B cell (primary cell): Measurements from ENCODE around the gene NRG2. TPM values are rescaled to one million over a fixed set of nuclear protein-coding genes. Genes with fewer than 3 reads are reported as not detected.

Experiments
- ATAC-seq: fragments of 200-7000 bp; cut with Tn5 transposase; one replicate; pipeline ENCODE4 v1.10.0; 2021; ENCODE audit warnings: low read depth, mild to moderate bottlenecking, moderate number of reproducible peaks, moderate library complexity
- CTCF ChIA-PET: fragments of 350-600 bp; sonication (Branson Sonifier 250); formaldehyde crosslinking; loops from one replicate; lab custom pipeline; 2021; ENCODE audit warnings: antibody characterized with exemption, inconsistent platforms; lab: Charles Lee
- POLR2A ChIA-PET: fragments of 350-600 bp; sonication (Branson Sonifier 250); formaldehyde crosslinking; loops from one replicate; lab custom pipeline; 2021; ENCODE audit warnings: antibody characterized with exemption; lab: Charles Lee
- DNase-seq: peaks from one replicate; pipeline ENCODE4 v3.0.0; 2013
- H2AFZ ChIP-seq: 2 replicates; pipeline ENCODE4 v1.6.1; 2012; ENCODE audit warnings: mild to moderate bottlenecking, low read depth, low read length; ENCODE audit not compliant: insufficient read depth, poor library complexity, severe bottlenecking
- H3K27ac ChIP-seq, 2 donors: 1 replicate in 1 of 2; 2 replicates in 1 of 2; pipeline ENCODE4 v1.5.1; 2012 to 2013; ENCODE audit warnings: low read length in 2 of 2, mild to moderate bottlenecking in 2 of 2, moderate library complexity in 1 of 2
- H3K27me3 ChIP-seq, 4 experiments: fragments of 200-600 bp in 1 of 4; sonication (generic) in 1 of 4; replicated peaks in 1 of 4; 1 replicate in 2 of 4; 2 replicates in 2 of 4; pipeline versions ENCODE4 v1.6.1 to v1.7.0; 2013 to 2016; ENCODE audit warnings: low read length in 3 of 4, mild to moderate bottlenecking in 2 of 4, mixed read lengths in 1 of 4, moderate library complexity in 1 of 4; ENCODE audit not compliant: insufficient read depth in 4 of 4, control insufficient read depth in 3 of 4; ENCODE audit errors: control extremely low read depth in 1 of 4
- H3K36me3 ChIP-seq, 2 experiments: replicated peaks in 1 of 2; 1 replicate in 1 of 2; 2 replicates in 1 of 2; pipeline versions ENCODE4 v1.6.1 to v1.7.1; 2013; ENCODE audit warnings: low read length in 1 of 2; ENCODE audit not compliant: insufficient read depth in 2 of 2, control insufficient read depth in 1 of 2; ENCODE audit errors: control extremely low read depth in 1 of 2, extremely low read depth in 1 of 2
- H3K4me1 ChIP-seq, 2 donors: fragments of 200-600 bp in 1 of 2; sonication (generic) in 1 of 2; 1 replicate in 1 of 2; 2 replicates in 1 of 2; pipeline versions ENCODE4 v1.5.1 to v1.6.1; 2013 to 2017; ENCODE audit warnings: low read length in 2 of 2; ENCODE audit not compliant: control insufficient read depth in 2 of 2, insufficient read depth in 2 of 2
- H3K4me2 ChIP-seq: replicated peaks from 2 replicates; pipeline ENCODE3; 2012; ENCODE audit warnings: mild to moderate bottlenecking, low read depth, low read length; ENCODE audit not compliant: poor library complexity, severe bottlenecking
- H3K4me3 ChIP-seq, 5 experiments: fragments of 200-600 bp in 1 of 5; sonication (generic) in 1 of 5; 1 replicate in 3 of 5; 2 replicates in 2 of 5; pipeline versions ENCODE4 v1.5.1 to v1.7.0; 2011 to 2016; ENCODE audit warnings: low read length in 4 of 5, mild to moderate bottlenecking in 4 of 5, low read depth in 2 of 5, control low read depth in 1 of 5, moderate library complexity in 1 of 5; ENCODE audit not compliant: insufficient read depth in 1 of 5; ENCODE audit errors: control extremely low read depth in 1 of 5, extremely low read depth in 1 of 5
- H3K79me2 ChIP-seq: fragments of 200-600 bp; sonication (generic); one replicate; pipeline ENCODE4 v1.6.0; 2016; ENCODE audit warnings: low read length; ENCODE audit not compliant: control insufficient read depth, insufficient read depth
- H3K9ac ChIP-seq: fragments of 200-600 bp; sonication (generic); 2 replicates; pipeline ENCODE4 v1.6.1; 2017; ENCODE audit warnings: mild to moderate bottlenecking, low read length, moderate library complexity
- H3K9me3 ChIP-seq, 3 donors: one replicate each; pipeline versions ENCODE4 v1.6.1 to v1.7.1; 2013; ENCODE audit warnings: low read length in 2 of 3; ENCODE audit not compliant: control insufficient read depth in 2 of 3, insufficient read depth in 1 of 3; ENCODE audit errors: control extremely low read depth in 1 of 3
- H4K20me1 ChIP-seq: 2 replicates; pipeline ENCODE4 v1.6.0; 2012; ENCODE audit warnings: mild to moderate bottlenecking, low read length; ENCODE audit not compliant: insufficient read depth, control insufficient read depth, poor library complexity, severe bottlenecking
- H3K27ac Mint-ChIP-seq: one replicate; pipeline ENCODE4 v1.8.0; 2021; ENCODE audit warnings: mixed read lengths
- H3K27me3 Mint-ChIP-seq: one replicate; pipeline ENCODE4 v1.8.0; 2021; ENCODE audit warnings: mixed read lengths
- H3K4me1 Mint-ChIP-seq: one replicate; pipeline ENCODE4 v1.8.0; 2021; ENCODE audit warnings: mixed read lengths
- H3K4me3 Mint-ChIP-seq: one replicate; pipeline ENCODE4 v1.8.0; 2021; ENCODE audit warnings: mixed read lengths
- H3K9me3 Mint-ChIP-seq: one replicate; pipeline ENCODE4 v1.8.0; 2022; ENCODE audit warnings: mixed read lengths; ENCODE audit not compliant: insufficient read depth
- CTCF ChIP-seq: fragments of 200-600 bp; IDR thresholded peaks from one replicate; pipeline ENCODE4 v1.8.0; 2022; ENCODE audit warnings: antibody characterized with exemption, mild to moderate bottlenecking
- EZH2 ChIP-seq: IDR thresholded peaks from 2 replicates; pipeline ENCODE4 v1.6.1; 2012; ENCODE audit warnings: borderline replicate concordance, low read depth, mild to moderate bottlenecking, moderate library complexity, low read length; ENCODE audit not compliant: insufficient read depth, poor library complexity, severe bottlenecking
- WGBS: methylation state at CpG from one replicate; pipeline ENCODE4 v1.1.5; 2013; ENCODE audit warnings: missing lambda C conversion rate; ENCODE audit not compliant: insufficient coverage; 5-methylcytosine and 5-hydroxymethylcytosine counted together
- intact Hi-C: fragments of 100-400 bp; cut with micrococcal nuclease; formaldehyde crosslinking; loops from one replicate; pipeline ENCODE4 v1.10.0; 2022
- polyA plus RNA-seq: library from polyadenylated mRNA; depleted of rRNA; stranded (reverse); fragments of >200 nt; gene quantifications from 2 replicates; pipeline ENCODE4 v1.2.3, GENCODE V29; 2012
- total RNA-seq, 2 donors: library from RNA; stranded (reverse); fragments of 120-200 nt in 1 of 2; gene quantifications; 1 replicate in 1 of 2; 2 replicates in 1 of 2; pipeline versions ENCODE4 v1.2.3 to v1.2.4, GENCODE V29; 2013 to 2022

The NRG2 gene
- total and polyA plus RNA-seq, 2 donors (not counting 1 experiment from before 2014, with no cell fraction given), result 0.13 to 0.15 TPM

DNA sequence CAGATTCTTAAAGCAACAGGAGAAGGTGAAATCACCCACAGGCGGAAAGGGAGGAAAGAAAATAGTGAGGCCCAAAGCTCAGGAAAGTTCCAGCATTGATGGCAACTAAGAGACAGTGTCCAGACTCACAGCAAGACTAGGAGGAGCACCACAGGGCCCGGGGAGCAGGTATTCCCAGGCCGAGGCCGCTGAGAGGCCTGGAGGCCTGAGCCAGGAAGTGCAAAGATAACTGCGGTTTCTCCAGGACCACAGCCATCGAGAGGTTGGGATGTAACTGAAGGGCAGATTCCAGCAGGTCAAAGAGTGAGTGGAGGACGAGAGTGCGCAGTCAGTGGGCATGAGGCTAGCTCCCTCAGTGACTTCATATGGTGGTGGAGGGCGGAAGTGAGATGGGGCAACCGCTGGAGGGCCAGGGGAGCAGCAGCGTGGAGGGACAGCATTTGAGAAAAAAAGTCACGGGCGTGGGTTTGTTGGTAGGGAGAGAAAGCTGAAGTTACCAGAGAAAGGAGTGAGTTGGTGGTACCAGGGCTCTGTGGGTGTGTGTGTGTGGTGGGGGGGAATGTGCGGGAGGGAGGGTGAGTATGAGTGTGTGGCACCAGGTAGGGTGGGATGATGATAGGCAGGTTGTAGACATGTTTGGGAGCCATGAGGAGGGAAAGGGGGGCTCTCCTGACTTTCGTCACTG is 157.8 kb downstream of the NRG2 start:
- Mint-ChIP-seq H3K4me3 (no peak overlapping the region), H3K27me3 (peaks cover 30% of the 10 kb centered on the region), H3K9me3 (no peaks in the 10 kb centered on the region), H3K4me1 (peaks cover 6% of the 10 kb centered on the region), H3K27ac (no peak overlapping the region)
- intact Hi-C loops, result no loop called here
- Histone ChIP-seq H3K79me2 (no peaks in the 10 kb centered on the region), H3K9ac (no peak overlapping the region), H3K27me3 (peaks cover 0 to 9% (median 0%) of the 10 kb centered on the region in 4 experiments), H3K9me3 (no peaks in the 10 kb centered on the region), H3K27ac (no peak overlapping the region), H4K20me1 (no peaks in the 10 kb centered on the region), H3K4me1 (peaks cover 0 to 4% of the 10 kb centered on the region in 2 donors), H3K4me2 (no peak overlapping the region), H3K36me3 (no peaks in the 10 kb centered on the region), H2AFZ (no peak overlapping the region), H3K4me3 (no peak overlapping the region)
- ATAC-seq (no peak), DNase-seq (no peak)
- POLR2A ChIA-PET, result no interaction called here
- CTCF ChIA-PET, result no interaction called here
- TF ChIP-seq EZH2 (no peak), CTCF (no peak)
- 94% methylated on average over 14 of the region's 15 CpGs for WGBS

DNA sequence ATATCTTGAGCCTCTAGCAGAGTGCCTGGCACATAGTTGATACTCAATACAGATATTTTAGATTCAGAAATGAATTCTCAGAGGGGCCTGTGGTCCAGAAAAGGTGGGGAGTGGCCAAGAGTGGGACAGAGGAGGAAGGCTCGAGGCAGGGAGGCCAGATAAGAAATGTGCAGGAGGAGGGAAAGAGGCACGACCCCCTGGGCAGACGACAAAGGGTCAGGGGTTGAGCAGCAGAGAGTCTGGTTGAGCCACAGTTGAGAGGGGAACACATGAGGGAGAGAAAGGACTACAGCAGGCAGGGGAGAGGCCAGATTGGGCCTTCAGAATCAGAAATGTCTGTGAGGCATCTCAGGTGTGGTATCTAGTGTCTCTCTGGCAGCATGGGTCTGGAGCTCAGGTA is 158.4 kb downstream of the NRG2 start:
- WGBS, result 63% methylated on average over 3 of the region's 3 CpGs

More for the DNA sequence above, 158.4 kb downstream of the NRG2 start:
- Histone ChIP-seq H3K4me3 (no peak overlapping the region), H2AFZ (no peak overlapping the region), H3K79me2 (no peaks in the 10 kb centered on the region), H3K4me1 (peaks cover 0 to 4% of the 10 kb centered on the region in 2 donors), H3K27me3 (peaks cover 0 to 12% (median 0%) of the 10 kb centered on the region in 4 experiments), H4K20me1 (no peaks in the 10 kb centered on the region), H3K36me3 (no peaks in the 10 kb centered on the region), H3K9ac (no peak overlapping the region), H3K4me2 (no peak overlapping the region), H3K27ac (no peak overlapping the region), H3K9me3 (no peaks in the 10 kb centered on the region)
- intact Hi-C loops, result no loop called here
- DNase-seq, result no peak
- peaks cover 6% of the 10 kb centered on the region for H3K4me1 Mint-ChIP-seq
- H3K9me3 Mint-ChIP-seq, result no peaks in the 10 kb centered on the region
- no peak for ATAC-seq
- H3K27me3 Mint-ChIP-seq, result peaks cover 30% of the 10 kb centered on the region
- H3K4me3 Mint-ChIP-seq, result no peak overlapping the region
- CTCF ChIA-PET, result no interaction called here
- POLR2A ChIA-PET, result no interaction called here
- TF ChIP-seq CTCF (no peak), EZH2 (no peak)
- no peak overlapping the region for H3K27ac Mint-ChIP-seq
